Measurements from ENCODE around the gene SENP3.

Gene SENP3

DNA sequence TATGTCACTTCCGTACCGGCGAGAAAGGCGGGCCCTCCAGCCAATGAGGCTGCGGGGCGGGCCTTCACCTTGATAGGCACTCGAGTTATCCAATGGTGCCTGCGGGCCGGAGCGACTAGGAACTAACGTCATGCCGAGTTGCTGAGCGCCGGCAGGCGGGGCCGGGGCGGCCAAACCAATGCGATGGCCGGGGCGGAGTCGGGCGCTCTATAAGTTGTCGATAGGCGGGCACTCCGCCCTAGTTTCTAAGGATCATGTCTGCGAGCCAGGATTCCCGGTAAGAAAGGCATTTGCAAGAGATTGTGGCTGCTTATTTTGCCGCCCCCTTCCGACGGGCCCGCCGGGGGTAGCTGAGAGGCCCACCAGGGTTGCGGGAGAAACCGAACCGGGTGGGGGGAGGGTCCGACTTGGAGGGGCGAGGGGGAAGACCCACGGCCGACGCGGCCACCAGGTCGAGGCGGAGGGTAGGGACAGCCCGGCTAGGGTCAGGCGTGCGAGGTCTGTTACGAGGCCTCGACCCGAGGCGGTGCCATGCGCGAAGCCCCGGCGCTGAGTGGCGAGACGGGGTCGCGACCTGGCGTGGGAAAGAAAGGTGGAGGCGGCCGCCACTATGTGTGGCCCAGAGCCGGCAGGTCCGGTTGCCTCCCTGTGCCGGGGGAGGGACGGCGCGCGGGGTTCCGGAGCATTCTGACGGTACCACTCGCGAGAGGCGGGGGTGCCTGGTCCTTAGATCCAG is 11.0 kb downstream of the SENP3 start:
- no peak for DNase-seq (ENCODE audit: insufficient read length, low spot score)
- FAIRE-seq = no peak
- TF ChIP-seq, protein P1, sequence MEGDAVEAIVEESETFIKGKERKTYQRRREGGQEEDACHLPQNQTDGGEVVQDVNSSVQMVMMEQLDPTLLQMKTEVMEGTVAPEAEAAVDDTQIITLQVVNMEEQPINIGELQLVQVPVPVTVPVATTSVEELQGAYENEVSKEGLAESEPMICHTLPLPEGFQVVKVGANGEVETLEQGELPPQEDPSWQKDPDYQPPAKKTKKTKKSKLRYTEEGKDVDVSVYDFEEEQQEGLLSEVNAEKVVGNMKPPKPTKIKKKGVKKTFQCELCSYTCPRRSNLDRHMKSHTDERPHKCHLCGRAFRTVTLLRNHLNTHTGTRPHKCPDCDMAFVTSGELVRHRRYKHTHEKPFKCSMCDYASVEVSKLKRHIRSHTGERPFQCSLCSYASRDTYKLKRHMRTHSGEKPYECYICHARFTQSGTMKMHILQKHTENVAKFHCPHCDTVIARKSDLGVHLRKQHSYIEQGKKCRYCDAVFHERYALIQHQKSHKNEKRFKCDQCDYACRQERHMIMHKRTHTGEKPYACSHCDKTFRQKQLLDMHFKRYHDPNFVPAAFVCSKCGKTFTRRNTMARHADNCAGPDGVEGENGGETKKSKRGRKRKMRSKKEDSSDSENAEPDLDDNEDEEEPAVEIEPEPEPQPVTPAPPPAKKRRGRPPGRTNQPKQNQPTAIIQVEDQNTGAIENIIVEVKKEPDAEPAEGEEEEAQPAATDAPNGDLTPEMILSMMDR (IDR thresholded peaks at IDR 0.05; ENCODE audit: insufficient read depth, missing control alignments) = no peak

DNA sequence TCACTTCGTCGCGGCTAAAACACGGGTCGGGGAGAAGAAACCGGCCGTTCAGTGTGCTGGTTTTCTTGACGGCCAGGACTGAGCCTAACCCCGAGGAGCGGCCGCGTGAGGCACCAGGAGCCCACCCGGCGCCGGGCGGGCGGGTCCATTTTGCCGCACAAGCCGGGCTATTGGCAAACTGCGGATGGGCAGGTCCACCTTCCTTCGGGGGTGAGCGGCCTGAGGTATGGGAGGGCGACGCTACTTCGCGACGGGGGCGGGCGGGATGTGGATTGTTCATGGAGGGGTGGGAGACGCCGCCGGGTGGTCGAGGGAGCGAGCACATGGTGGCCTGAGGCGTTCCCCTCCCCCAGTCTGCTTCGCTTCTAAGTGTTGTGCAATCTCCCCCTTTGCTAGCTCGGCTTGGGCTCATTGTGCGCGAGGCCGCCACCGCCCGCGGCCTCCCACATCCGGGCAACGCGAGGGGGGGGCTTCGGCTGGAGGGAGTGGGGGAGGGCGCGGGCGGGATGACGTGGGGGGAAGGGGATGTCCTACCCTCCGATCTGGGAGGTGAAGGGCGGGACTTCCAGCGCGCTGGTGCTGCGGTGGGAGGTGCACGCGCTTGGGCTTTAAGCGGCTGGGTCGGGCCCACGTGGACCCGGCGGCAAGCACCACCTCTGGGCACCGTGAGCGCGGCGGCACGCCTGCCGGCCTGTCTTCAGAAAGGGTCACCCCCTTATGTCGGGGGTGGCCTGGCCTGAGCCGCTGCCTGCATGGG is 11.8 kb downstream of the SENP3 start:
- DNase-seq (ENCODE audit: insufficient read length, low spot score) (peak; percentile 90), FAIRE-seq (no peak)
- TF ChIP-seq, protein P1 (IDR thresholded peaks at IDR 0.05; ENCODE audit: insufficient read depth, missing control alignments) = no peak

DNA sequence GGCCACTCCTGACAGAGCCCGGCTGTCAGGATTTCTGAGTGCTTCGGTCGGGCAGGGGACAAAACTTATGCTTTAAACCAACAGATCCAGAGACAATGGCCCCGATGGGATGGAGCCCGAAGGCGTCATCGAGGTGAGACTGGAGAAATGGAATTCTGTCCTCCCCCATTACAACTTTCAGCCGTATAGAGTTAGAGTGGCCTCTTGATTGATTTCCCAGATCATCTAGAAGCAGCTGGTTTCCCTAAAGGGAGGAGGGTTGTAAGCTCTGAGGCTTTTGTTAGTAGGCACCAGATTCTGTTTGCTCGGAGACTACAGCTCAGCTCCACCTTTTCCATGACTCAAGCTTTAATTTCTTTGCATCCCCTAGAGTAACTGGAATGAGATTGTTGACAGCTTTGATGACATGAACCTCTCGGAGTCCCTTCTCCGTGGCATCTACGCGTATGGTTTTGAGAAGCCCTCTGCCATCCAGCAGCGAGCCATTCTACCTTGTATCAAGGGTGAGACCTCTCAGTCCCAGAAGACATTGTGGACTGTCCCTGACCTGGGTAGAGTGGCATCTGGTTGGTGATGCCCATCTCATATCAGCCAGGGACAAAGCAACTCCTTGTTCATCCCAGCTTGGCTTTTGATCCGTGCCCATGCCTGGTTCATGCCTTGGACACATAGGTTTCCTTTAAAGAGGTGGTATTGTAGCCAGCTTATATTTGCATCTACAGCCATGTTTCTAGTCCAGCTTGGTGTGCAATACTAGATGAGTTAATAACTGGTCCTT is 12.6 kb downstream of the SENP3 start:
- TF ChIP-seq, protein P1 (IDR thresholded peaks at IDR 0.05; ENCODE audit: insufficient read depth, missing control alignments) = no peak
- FAIRE-seq = no peak
- DNase-seq (ENCODE audit: insufficient read length, low spot score) = no peak

DNA sequence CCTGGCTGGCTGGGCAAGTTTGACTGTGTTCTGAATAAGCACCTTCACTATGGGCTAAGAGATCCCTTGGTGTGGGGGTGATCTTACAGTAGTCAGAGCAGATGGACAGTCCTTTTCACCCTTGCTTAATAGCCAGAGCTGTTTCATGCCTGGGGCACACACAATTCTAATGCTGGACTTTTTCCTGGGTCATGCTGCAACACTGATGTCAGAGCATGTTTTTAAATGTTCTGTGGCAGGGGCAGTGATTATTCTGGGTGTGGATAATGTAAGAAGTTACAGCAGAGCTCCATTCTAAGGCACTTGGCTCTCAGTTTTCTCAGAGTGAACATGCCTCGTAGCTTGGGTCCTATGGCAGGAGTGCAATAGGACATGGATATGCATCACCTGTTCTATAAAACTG is 13.8 kb downstream of the SENP3 start:
- no peak for DNase-seq (ENCODE audit: insufficient read length, low spot score)
- TF ChIP-seq, protein P1 (IDR thresholded peaks at IDR 0.05; ENCODE audit: insufficient read depth, missing control alignments) = no peak
- FAIRE-seq = no peak

DNA sequence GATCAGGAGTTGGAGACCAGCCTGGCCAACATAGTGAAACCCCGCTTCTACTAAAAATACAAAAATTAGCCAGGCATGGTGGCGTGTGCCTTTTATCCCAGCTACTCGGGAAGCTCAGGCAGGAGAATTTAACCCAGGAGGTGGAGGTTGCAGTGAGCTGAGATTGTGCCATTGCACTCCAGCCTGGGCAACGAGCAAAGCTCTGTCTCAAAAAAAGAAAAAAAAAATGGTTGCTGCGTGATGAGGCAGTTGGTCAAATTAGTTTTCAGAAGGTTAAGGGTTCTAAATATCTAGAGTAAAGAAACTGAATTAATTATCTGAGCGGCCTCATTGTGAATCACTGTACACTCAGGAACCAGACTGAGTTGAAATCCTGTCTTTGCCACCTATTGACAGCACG is 14.2 kb downstream of the SENP3 start:
- DNase-seq (ENCODE audit: insufficient read length, low spot score) = no peak
- no peak for FAIRE-seq
- TF ChIP-seq, protein P1 (IDR thresholded peaks at IDR 0.05; ENCODE audit: insufficient read depth, missing control alignments) = no peak

DNA sequence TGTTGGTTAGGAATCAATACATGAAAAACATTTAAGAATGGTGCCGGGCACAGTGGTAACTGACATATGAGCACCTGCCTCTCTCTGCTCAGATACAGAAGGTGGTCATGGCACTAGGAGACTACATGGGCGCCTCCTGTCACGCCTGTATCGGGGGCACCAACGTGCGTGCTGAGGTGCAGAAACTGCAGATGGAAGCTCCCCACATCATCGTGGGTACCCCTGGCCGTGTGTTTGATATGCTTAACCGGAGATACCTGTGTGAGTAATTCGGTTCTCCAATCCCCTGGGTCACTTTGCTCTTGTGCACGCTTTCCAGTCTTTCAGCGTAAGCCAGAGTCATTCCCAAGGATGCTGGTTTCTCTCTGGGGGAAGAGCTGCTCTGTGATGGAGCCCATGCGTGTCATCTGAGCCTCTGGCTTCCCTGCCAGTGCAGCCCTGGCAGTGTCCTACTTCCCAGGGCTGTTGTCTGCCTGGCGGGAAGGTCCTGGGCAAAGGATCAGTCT is 14.8 kb downstream of the SENP3 start:
- FAIRE-seq (no peak), DNase-seq (ENCODE audit: insufficient read length, low spot score) (no peak)
- TF ChIP-seq, protein P1 (IDR thresholded peaks at IDR 0.05; ENCODE audit: insufficient read depth, missing control alignments) = no peak

Measured in D721Med (cell line).